GM18526 (cell line): ENCODE measurements around the gene PIGL.

Source experiments
- POLR2A ChIP-seq: IDR thresholded peaks from 3 replicates; pipeline ENCODE4 v1.6.1; 2011; ENCODE audit not compliant: insufficient read length; ENCODE audit errors: extremely low read depth

PIGL gene

GRCh38 chr17:16358394-16358793, 141.4 kb downstream of the PIGL start:
- TF ChIP-seq POLR2A = no peak

DNA sequence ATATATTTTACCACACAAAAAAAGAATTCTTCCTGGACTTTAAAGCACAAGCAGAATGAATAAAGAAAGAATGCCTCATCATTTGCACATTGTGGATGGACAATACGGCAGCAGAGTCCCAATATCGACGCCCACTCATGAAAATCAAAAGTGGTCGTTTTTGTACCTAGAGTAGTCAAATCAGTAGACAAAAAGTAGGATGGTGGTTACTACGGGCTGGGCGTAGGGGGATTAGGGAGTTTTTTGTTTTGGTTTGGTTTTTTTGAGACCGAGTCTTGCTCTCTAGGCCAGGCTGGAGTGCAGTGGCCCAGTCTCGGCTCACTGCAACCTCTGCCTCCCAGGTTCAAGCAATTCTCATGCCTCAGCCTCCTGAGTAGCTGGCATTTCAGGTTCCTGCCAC, 144.9 kb downstream of the PIGL start:
- no peak for TF ChIP-seq POLR2A

GRCh38 chr17:16363749-16364536, 146.9 kb downstream of the PIGL start:
- TF ChIP-seq POLR2A = no peak

GRCh38 chr17:16364625-16365024, 147.6 kb downstream of the PIGL start:
- TF ChIP-seq POLR2A = no peak

- TF ChIP-seq POLR2A = no peak
These were observed 154.7 kb downstream of the PIGL start for GRCh38 chr17:16371742-16372141.

GRCh38 chr17:16374146-16374938, 157.3 kb downstream of the PIGL start:
- TF ChIP-seq POLR2A = no peak
